GM19238 (cell line): ENCODE data around the gene MAP3K10.
"Not testable (repeated sequence)": the region's sequence is repeated elsewhere in the genome, so short reads cannot be mapped to it uniquely, and the experiment has no call there.

Experiments
- DNase-seq: peaks from one replicate; pipeline ENCODE4 v3.0.0; 2011; ENCODE audit warnings: low spot score; ENCODE audit not compliant: insufficient read length

The MAP3K10 gene

DNA sequence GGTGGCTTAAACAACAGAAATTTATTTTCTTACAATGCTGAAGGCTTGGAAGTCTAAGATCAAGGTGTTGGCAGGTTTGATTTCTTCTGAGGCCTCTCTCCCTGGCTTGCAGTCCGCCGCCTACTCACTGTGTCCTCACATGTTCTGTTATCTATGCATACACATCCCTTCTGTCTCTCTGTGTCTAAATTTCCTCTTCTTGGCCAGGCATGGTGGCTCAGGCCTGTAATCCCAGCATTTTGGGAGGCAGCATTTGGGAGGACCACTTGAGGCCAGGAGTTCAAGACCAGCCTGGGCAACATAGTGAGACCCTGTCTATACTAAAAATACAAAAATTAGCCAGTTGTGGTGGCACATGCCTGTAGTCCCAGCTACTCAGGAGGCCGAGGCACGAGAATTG is 19.9 kb upstream of the MAP3K10 start:
- DNase-seq: not testable (repeated sequence)

DNA sequence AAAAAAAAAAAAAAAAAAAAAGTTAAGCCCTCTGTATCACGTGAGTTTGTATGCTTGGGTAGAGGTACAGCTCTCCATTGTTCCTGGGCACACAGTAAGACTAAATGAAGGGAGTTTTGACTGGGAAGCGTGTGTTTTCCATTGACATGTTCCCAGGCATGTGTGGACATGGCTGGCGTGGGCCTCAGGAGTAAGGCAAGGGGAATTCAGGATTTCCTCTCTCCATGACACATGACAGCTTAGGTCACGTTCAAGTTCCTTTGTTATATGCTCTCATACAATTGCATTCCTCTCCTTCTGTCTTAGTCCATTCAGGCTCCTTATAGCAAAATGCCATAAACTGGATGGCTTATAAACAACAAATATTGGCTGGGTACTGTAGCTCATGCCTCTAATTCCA is 17.1 kb upstream of the MAP3K10 start:
- DNase-seq: no peak

DNA sequence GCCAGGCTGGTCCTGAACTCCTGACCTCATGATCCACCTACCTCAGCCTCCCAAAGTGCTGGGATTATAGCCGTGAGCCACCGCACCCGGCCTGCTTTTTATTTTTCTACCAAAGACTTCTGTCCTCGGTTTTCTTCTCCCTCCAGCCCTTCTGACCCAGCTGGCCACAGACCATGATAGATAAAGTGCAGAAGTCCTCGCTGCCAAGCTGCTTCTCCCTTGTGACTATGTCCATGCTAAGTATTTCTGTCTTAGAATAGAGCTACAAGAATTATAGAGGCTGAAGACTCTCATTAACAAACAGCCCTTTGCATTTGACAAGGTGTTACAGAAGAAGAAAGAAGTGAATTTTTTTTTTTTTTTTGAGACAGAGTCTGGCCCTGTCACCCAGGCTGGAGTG is 15.4 kb upstream of the MAP3K10 start:
- DNase-seq: no peak

DNA sequence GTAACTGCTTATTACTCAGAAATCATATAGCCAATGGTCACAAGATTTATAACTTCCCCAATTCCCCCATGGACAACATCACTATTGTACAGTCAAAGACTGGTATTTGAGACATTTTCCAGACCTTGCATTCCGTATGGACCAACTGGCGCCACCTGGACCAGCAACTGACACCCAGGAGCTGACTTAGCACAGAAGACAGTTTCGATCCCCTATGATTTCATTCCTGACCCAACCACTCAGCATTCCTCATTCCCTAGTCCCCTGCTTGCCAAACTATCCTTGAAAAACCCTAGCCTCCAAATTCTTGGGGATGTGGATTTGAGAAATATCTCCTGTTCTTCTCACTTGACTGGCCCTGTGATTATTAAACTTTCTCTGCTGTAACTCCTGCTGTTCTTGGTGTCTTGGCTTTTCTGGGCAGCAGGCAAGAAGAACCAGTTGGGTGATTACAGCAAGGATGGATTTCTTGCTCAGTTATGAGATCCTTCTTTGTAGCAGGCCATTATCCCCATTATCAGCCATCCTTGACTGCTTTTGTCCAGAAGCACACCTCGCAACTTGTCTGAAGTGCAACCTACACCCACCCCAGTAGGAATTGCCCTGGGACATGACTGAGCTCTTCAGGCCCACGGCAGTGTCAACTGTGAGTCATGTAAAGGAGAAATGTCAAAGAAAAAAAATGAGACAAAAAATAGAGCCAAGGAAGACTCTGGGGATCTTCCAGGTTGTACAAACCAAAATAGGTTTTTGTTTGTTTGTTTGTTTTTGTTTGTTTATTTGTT is 13.7 kb upstream of the MAP3K10 start:
- no peak for DNase-seq

DNA sequence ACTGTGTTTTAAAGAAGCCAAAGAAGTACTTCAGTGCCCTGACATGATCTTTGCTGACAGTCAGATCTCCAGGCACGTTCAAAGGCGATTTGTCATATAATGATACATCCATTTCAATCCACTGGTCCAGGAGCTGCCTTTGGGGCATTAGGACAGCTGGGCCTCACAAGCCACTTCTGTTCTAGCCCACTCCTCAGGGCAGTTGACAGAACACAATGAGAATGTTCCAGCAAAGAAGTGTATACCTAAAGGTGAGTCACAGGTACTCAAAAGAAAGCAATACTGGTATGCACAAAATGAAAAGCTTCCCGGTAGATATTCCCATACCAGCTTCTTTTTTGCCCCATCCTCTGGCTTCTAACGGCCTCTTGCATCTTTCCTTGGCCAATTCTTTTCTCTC is 12.5 kb upstream of the MAP3K10 start:
- DNase-seq: no peak

DNA sequence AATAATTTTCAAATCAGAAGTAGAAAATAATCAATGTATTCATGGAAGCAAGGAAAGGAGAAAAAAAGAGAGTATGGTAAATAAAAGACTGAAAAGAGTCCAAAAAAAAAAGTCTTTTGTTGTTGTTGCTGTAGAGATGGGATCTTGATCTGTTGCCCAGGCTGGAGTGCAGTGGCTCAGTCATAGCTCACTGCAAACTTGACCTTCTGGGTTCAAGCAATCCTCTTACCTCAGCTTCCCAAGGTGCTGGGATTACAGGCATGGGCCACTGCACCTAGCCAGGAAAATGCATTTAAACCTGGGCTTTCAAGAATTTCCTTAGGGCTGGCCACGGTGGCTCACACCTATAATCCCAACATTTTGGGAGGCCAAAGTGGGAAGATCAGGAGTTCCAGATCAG is 7.0 kb upstream of the MAP3K10 start:
- DNase-seq: no peak

DNA sequence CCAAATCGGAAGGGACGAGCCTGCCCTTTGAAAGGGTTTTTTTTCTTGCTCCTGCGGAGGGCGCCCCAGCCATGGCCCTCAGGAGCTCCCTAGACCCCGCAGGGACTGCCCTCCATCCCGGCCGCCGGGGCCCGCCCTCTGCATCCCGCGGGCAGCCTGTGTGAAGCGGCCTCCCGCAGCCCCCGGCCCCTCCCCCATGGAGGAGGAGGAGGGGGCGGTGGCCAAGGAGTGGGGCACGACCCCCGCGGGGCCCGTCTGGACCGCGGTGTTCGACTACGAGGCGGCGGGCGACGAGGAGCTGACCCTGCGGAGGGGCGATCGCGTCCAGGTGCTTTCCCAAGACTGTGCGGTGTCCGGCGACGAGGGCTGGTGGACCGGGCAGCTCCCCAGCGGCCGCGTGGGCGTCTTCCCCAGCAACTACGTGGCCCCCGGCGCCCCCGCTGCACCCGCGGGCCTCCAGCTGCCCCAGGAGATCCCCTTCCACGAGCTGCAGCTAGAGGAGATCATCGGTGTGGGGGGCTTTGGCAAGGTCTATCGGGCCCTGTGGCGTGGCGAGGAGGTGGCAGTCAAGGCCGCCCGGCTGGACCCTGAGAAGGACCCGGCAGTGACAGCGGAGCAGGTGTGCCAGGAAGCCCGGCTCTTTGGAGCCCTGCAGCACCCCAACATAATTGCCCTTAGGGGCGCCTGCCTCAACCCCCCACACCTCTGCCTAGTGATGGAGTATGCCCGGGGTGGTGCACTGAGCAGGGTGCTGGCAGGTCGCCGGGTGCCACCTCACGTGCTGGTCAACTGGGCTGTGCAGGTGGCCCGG is 815 bp downstream of the MAP3K10 start:
- no peak for DNase-seq

DNA sequence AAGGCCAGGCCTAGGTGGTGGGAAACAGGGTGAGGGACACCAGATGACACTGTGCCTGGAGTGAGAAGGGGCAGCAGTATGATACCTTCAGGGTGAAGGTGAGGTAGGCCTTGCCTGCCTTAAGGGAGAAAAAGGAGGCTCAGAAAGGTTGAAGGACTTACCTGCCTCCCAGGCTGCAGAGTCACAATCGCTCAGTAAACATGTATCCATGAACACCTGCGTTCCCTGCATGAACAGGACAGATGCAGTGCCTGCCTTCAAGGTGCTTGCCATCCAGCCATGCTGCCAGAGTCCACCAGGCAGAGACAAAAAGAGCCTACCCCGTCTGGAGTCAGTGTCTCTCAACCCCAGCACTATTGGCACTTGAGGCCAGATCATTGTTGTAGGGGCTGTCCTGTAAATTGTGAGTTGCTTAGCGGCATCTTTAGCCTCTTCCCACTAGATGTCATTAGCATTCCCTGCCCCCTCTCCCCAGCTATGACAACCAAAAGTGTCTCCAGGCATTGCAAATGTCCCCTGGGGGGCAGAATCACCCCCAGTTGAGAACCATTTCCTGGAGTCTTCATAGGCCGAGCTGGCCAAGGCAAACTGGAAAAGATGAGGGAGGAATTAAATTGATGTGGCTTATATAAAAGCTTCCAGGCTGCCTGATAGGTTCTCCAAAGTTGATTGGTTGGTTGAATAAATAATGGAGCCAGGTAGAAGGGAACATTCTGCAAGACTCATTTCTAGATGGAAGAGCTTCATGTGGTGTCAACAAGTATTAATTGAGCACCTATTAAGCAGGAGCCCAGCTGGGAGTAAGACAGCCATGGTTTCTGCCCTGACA is 1.7 kb downstream of the MAP3K10 start:
- no peak for DNase-seq

DNA sequence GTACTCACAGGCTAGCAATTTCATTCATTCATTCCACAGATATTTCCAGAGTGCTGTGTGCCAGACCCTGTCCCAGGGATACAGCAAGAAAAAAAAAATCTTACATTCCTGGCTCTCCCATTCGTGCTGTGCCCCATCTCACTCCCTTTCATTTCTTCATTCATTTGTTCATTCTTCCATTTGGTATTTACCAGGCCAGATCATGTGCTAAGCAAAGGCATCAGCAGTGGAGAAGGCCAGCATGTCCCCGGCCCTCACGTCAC is 2.3 kb downstream of the MAP3K10 start:
- no peak for DNase-seq

DNA sequence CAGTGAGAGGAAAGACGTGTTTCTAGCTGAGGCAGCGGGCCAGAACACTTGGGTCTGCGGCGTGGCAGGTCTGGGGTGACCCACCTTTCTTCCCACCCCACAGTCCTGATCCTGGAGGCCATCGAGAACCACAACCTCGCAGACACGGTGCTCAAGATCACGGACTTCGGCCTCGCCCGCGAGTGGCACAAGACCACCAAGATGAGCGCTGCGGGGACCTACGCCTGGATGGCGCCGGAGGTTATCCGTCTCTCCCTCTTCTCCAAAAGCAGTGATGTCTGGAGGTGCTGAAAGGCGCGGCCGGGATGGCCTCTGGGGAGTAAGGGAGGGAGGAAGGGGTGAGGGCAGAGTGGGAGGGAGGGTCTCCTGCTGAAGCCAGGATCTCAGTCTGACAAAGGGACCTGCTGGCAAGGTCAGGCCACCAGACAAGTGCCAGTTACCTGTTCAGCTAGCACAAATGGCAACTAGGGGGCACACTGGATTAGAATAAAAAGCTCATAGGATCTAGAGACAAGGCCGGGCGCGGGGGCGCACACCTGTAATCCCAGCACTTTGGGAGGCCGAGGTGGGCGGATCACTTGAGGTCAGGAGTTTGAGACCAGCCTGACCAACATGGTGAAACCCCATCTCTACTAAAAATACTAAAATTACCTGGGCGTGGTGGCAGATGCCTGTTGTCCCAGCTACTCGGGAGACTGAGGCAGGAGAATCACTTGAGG is 7.2 kb downstream of the MAP3K10 start:
- no peak for DNase-seq

DNA sequence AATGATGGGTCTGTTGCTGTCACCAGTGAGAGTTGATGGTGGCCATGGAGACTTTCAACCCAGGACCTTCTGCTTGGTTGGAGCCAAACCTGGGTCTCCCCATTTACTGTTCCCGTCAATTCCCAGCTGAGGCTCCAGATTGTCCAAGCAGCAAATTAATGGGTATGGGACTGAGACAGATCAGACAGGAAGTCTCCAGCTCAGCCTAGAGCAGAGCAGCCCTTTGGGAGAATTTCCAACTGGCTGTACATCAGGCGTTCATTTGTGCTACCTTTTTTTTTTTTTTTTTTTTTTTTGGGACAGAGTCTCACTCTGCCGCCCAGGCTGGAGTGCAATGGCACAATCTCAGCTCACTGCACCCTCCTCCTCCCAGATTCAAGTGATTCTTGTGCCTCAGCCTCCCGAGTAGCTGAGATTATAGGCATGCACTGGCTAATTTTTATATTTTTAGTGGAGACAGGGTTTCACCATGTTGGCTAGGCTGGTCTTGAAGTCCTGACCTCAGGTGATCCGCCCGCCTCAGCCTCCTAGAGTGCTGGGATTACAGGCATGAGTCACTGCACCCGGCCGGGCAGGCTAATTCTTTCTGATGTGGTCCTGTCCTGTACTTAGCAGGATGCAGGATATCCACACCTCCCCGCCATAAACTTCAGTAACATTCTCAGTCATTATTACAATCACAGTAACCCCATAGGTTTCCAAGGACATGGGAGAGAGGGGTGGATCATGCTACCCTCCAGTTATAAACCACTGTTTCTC is 9.3 kb downstream of the MAP3K10 start:
- DNase-seq: no peak

DNA sequence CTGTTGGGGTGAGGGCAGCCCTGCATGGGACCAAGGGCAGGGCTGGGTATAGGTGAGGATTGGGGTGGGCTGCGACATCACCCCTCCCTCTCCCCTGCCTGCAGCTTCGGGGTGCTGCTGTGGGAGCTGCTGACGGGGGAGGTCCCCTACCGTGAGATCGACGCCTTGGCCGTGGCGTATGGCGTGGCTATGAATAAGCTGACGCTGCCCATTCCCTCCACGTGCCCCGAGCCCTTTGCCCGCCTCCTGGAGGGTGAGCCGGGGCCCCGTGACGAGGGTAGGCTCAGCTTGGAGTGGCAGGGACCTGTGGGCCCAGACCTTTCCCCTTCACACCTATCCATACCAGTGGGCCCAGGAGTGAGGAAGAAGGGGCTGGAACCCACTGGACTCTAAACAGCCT is 13.2 kb downstream of the MAP3K10 start:
- DNase-seq: no peak

DNA sequence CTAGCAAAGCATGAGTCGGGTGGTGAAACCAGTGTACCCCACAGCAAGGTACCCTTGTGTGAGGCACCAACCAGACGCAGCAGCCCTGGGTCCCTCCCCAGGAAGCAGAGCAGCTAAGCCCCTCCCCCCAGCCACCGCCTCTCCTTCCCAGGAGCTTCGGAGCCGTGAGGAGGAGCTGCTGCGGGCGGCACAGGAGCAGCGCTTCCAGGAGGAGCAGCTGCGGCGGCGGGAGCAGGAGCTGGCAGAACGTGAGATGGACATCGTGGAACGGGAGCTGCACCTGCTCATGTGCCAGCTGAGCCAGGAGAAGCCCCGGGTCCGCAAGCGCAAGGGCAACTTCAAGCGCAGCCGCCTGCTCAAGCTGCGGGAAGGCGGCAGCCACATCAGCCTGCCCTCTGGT is 14.5 kb downstream of the MAP3K10 start:
- DNase-seq: no peak

DNA sequence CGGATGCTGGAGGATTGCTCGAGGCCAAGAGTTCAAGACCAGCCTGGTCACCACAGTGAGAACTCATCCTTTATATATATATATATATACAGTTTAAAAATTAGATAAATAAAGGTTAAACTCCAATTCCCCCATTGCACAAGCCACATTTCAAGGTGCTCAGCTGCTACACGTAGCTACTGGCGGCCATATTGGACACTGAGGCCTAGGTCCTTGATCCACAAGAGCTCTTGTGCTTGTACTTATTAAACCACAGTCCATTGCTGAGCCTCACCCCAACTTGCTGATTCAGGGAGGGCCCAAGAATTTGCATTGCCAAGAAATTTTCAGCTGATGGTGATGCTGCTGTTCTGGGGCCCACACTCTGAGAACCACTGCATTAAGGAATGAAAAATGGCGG is 17.4 kb downstream of the MAP3K10 start:
- no peak for DNase-seq

DNA sequence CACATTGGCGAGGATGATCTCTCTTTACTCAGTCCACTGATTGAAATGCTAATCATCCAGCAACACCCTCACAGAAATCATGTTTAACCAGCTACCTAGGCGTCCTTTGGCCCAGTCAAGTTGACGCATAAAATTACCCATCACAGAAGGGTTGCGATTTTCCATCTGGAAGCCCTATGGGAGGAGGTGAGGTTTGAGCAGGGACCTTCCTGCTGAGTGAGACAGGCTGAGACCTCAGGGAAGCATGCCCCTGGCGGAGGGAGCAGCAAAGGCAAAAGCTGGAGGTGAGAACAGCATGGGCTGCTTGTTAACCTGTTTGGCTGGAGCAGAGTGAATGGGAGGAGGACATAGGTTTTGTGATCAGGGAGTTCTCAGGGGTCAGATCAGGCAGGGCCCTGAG is 19.7 kb downstream of the MAP3K10 start:
- DNase-seq: no peak

DNA sequence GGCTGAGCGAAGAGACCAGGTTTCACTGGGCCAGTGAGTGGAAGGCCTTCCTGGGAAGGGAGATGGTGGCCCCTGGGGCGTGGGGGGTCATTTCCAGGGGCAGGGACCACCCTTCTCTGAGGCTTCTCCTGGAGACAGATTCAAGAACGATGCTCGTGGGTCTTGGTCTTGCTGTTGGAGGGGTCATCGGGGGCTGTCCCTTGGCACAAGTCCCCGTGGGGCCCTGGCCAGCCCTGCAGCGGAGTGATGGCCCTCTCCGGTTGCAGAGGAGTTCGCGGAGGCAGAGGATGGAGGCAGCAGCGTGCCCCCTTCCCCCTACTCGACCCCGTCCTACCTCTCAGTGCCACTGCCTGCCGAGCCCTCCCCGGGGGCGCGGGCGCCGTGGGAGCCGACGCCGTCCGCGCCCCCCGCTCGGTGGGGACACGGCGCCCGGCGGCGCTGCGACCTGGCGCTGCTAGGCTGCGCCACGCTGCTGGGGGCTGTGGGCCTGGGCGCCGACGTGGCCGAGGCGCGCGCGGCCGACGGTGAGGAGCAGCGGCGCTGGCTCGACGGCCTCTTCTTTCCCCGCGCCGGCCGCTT is 22.1 kb downstream of the MAP3K10 start:
- DNase-seq: no peak

DNA sequence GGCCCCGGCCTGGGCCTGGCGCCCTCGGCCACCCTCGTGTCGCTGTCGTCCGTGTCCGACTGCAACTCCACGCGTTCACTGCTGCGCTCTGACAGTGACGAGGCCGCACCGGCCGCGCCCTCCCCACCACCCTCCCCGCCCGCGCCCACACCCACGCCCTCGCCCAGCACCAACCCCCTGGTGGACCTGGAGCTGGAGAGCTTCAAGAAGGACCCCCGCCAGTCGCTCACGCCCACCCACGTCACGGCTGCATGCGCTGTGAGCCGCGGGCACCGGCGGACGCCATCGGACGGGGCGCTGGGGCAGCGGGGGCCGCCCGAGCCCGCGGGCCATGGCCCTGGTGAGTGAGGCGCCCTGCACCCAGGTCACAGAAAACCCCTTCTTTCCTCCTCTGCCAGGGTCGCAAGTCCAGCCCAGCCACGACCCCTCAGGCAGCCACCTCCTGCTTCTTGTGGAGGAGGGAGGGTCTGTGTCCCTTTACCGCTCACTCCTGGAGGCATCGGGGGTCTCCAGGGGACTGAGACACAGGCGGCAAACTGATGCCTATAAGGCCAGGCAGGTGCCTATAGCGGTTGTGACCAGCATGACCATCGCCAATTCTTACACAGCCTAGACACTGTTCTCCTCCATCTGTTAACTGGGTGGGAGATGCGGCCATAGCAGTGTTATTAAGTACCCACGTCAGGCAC is 22.8 kb downstream of the MAP3K10 start:
- no peak for DNase-seq

DNA sequence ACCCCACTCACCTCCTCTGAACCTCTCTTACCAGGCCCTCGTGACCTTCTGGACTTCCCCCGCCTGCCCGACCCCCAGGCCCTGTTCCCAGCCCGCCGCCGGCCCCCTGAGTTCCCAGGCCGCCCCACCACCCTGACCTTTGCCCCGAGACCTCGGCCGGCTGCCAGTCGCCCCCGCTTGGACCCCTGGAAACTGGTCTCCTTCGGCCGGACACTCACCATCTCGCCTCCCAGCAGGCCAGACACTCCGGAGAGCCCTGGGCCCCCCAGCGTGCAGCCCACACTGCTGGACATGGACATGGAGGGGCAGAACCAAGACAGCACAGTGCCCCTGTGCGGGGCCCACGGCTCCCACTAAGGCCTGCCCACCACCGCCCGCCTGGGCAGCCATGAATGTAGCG is 23.7 kb downstream of the MAP3K10 start:
- DNase-seq: no peak

DNA sequence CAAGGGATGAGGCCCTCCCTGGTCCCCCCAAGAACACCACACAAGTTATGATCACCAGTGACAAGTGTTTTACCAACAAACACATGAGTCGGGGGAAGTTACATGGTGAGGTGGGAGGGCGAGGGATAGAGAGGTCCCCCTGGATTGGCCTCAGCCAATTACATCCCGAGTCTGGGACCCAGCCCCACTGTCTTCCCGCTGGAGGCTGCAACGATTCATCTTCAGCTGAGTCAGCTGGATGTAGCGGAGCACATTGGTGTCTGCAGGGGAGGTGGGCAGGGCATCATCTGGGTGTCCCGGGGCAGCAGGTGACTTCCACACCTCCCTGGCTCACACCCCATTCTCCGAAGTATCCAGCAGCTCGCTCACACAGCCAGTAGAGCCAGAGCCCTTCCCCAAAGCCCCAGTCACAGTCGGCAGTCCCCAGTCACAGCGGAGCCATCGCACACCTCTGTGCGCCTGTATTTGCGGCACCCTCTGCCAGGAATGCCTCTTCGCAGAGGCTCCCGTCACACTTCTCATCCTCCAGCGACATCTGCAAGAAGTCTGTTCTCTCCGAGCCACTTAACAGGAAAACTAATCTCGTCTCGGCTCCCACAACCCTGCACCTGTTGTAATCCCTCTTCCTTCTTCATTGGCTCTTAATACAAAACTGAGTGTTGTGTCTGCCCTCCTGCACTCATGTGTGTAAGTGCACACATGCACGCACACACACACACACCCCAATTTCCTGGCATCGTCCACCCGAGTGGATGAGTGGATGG is 25.0 kb downstream of the MAP3K10 start:
- no peak for DNase-seq

DNA sequence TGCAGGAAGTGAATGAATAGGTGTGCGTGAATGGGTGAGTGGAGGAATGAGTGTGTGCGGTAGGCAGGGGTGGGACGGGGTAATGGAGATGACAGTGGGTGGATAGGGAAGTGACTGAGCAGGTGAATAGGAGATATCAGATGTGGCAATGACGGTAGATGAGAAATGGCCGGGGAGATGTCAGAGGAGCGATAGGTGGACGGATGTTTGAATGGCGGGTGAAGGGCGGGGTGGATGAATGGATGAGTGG is 25.5 kb downstream of the MAP3K10 start:
- no peak for DNase-seq
